Hepatocyte (in vitro differentiated cells): ENCODE measurements around the gene C17orf100. TPM values are rescaled to one million over a fixed set of nuclear protein-coding genes. Genes with fewer than 3 reads are reported as not detected.
"Not testable (repeated sequence)": the region's sequence is repeated elsewhere in the genome, so short reads cannot be mapped to it uniquely, and the experiment has no call there.

Source experiments
- DNase-seq: peaks from one replicate; pipeline ENCODE4 v3.0.0-alpha.2; 2016; ENCODE audit warnings: low spot score
- H2AFZ ChIP-seq: fragments of 200-600 bp; sonication (generic); 2 replicates; pipeline ENCODE4 v1.6.0; 2016; ENCODE audit warnings: antibody characterized with exemption, mild to moderate bottlenecking
- H3K27ac ChIP-seq: fragments of 200-600 bp; sonication (generic); 2 replicates; pipeline ENCODE4 v1.5.1; 2016; ENCODE audit warnings: mild to moderate bottlenecking
- H3K27me3 ChIP-seq: fragments of 200-600 bp; sonication (generic); 2 replicates; pipeline ENCODE4 v1.6.1; 2016
- H3K36me3 ChIP-seq: fragments of 200-600 bp; sonication (generic); replicated peaks from 2 replicates; pipeline ENCODE4 v1.5.1; 2016; ENCODE audit warnings: low read depth; ENCODE audit not compliant: insufficient read depth
- H3K4me1 ChIP-seq: fragments of 200-600 bp; sonication (generic); 2 replicates; pipeline ENCODE4 v1.5.1; 2016; ENCODE audit warnings: mild to moderate bottlenecking, moderate library complexity; ENCODE audit not compliant: insufficient read depth
- H3K4me2 ChIP-seq: fragments of 200-600 bp; sonication (generic); 2 replicates; pipeline ENCODE4 v1.6.0; 2016
- H3K4me3 ChIP-seq: fragments of 200-600 bp; sonication (generic); 2 replicates; pipeline ENCODE4 v1.5.1; 2016; ENCODE audit warnings: mild to moderate bottlenecking
- H3K79me2 ChIP-seq: fragments of 200-600 bp; sonication (generic); 2 replicates; pipeline ENCODE4 v1.6.0; 2017; ENCODE audit warnings: mild to moderate bottlenecking
- H3K9me2 ChIP-seq: fragments of 200-600 bp; sonication (generic); replicated peaks from 2 replicates; pipeline ENCODE4 v1.6.0; 2017; ENCODE audit warnings: mild to moderate bottlenecking; ENCODE audit not compliant: insufficient read depth
- H3K9me3 ChIP-seq: fragments of 200-600 bp; sonication (generic); 2 replicates; pipeline ENCODE4 v1.5.1; 2016; ENCODE audit warnings: low read depth, mild to moderate bottlenecking
- H4K20me1 ChIP-seq: fragments of 200-600 bp; sonication (generic); 2 replicates; pipeline ENCODE4 v1.6.0; 2016; ENCODE audit warnings: mild to moderate bottlenecking; ENCODE audit not compliant: insufficient read depth, poor library complexity, severe bottlenecking
- CTCF ChIP-seq: fragments of 200-600 bp; sonication (generic); IDR thresholded peaks from 2 replicates; pipeline ENCODE4 v1.5.1; 2016; ENCODE audit warnings: antibody characterized with exemption, mild to moderate bottlenecking; ENCODE audit not compliant: poor library complexity
- EZH2 ChIP-seq: fragments of 200-600 bp; sonication (generic); IDR thresholded peaks from 2 replicates; pipeline ENCODE4 v1.6.1; 2016; ENCODE audit warnings: antibody characterized with exemption, mild to moderate bottlenecking, borderline replicate concordance
- EZH2phosphoT487 ChIP-seq: fragments of 200-600 bp; sonication (generic); IDR thresholded peaks from one replicate; pipeline ENCODE4 v1.6.1; 2018; ENCODE audit warnings: antibody characterized with exemption, mild to moderate bottlenecking, low read depth, moderate library complexity; ENCODE audit not compliant: unreplicated experiment, severe bottlenecking
- WGBS: methylation state at CpG from one replicate; pipeline ENCODE4 v1.1.6; 2016; ENCODE audit warnings: low lambda C conversion rate; ENCODE audit errors: missing lambda C conversion rate; 5-methylcytosine and 5-hydroxymethylcytosine counted together
- polyA plus RNA-seq: library from polyadenylated mRNA; unstranded; fragments of >200 nt; fragmentation: Nextera tagmentation; extraction: Ambion mirVana; gene quantifications from 2 replicates; pipeline ENCODE4 v1.2.1, GENCODE V29; 2016
- total RNA-seq: library from RNA; depleted of rRNA; stranded (reverse); fragments of >200 nt; gene quantifications from 2 replicates; pipeline ENCODE4 v1.2.3, GENCODE V29; 2014

Gene C17orf100
- total and polyA plus RNA-seq, 2 experiments from 2014 or later: 4.5 to 5.5 TPM

GRCh38 chr17:6660805-6661463 lies 9.4 kb downstream of the C17orf100 start:
- no peak for TF ChIP-seq EZH2
- TF ChIP-seq EZH2phosphoT487: no peak
- no peak for TF ChIP-seq CTCF
- H3K4me2 ChIP-seq: no peak overlapping the region
- H3K36me3 ChIP-seq: no peaks in the 10 kb centered on the region
- H3K27me3 ChIP-seq: no peaks in the 10 kb centered on the region
- no peak overlapping the region for H3K4me3 ChIP-seq
- no peak for DNase-seq
- H3K27ac ChIP-seq: no peak overlapping the region
- WGBS: 79% methylated on average over 11 of the region's 11 CpGs
- no peak overlapping the region for H2AFZ ChIP-seq
- no peaks in the 10 kb centered on the region for H3K9me3 ChIP-seq
- no peaks in the 10 kb centered on the region for H4K20me1 ChIP-seq
- H3K9me2 ChIP-seq: no peaks in the 10 kb centered on the region
- no peaks in the 10 kb centered on the region for H3K4me1 ChIP-seq
- H3K79me2 ChIP-seq: no peaks in the 10 kb centered on the region

GRCh38 chr17:6661464-6661848 lies 9.9 kb downstream of the C17orf100 start:
- H3K4me2 ChIP-seq: no peak overlapping the region
- WGBS: 84% methylated on average over 2 of the region's 2 CpGs
- H3K9me2 ChIP-seq: no peaks in the 10 kb centered on the region
- no peaks in the 10 kb centered on the region for H4K20me1 ChIP-seq
- H3K79me2 ChIP-seq: no peaks in the 10 kb centered on the region
- no peaks in the 10 kb centered on the region for H3K9me3 ChIP-seq
- no peaks in the 10 kb centered on the region for H3K27me3 ChIP-seq
- no peak for TF ChIP-seq CTCF
- no peak for TF ChIP-seq EZH2phosphoT487
- TF ChIP-seq EZH2: no peak
- H2AFZ ChIP-seq: no peak overlapping the region
- DNase-seq: no peak
- H3K4me1 ChIP-seq: no peaks in the 10 kb centered on the region
- H3K36me3 ChIP-seq: no peaks in the 10 kb centered on the region
- H3K4me3 ChIP-seq: no peak overlapping the region
- no peak overlapping the region for H3K27ac ChIP-seq

GRCh38 chr17:6663200-6663599 lies 11.6 kb downstream of the C17orf100 start:
- not testable (repeated sequence) for H4K20me1 ChIP-seq, H3K9me3 ChIP-seq, H3K27me3 ChIP-seq, H3K9me2 ChIP-seq, H3K27ac ChIP-seq, H3K36me3 ChIP-seq, H3K4me2 ChIP-seq, DNase-seq, H3K79me2 ChIP-seq, H3K4me3 ChIP-seq, H3K4me1 ChIP-seq, H2AFZ ChIP-seq
- 97% methylated on average over 14 of the region's 14 CpGs for WGBS

- TF ChIP-seq CTCF: peak; percentile 94
- no peak for TF ChIP-seq EZH2phosphoT487
- H3K9me2 ChIP-seq: no peaks in the 10 kb centered on the region
- H3K4me1 ChIP-seq: no peaks in the 10 kb centered on the region
- no peak overlapping the region for H2AFZ ChIP-seq
- H3K36me3 ChIP-seq: no peaks in the 10 kb centered on the region
- H3K27me3 ChIP-seq: no peaks in the 10 kb centered on the region
- no peaks in the 10 kb centered on the region for H4K20me1 ChIP-seq
- no peak overlapping the region for H3K27ac ChIP-seq
- no peak overlapping the region for H3K4me2 ChIP-seq
- no peaks in the 10 kb centered on the region for H3K79me2 ChIP-seq
- H3K9me3 ChIP-seq: no peaks in the 10 kb centered on the region
- DNase-seq: peak; percentile 87
- 24% methylated on average over 9 of the region's 9 CpGs for WGBS
- H3K4me3 ChIP-seq: no peak overlapping the region
Measured at GRCh38 chr17:6666077-6666521, 14.5 kb downstream of the C17orf100 start.
